Ureter (tissue), 1 donor: Measurements from ENCODE around the gene SNU13. TPM values are rescaled to one million over a fixed set of nuclear protein-coding genes. Genes with fewer than 3 reads are reported as not detected.
"Not testable (repeated sequence)": the region's sequence is repeated elsewhere in the genome, so short reads cannot be mapped to it uniquely, and the experiment has no call there.

Experiments used
- DNase-seq: peaks from one replicate; pipeline ENCODE4 v3.0.0-alpha.2; 2020; ENCODE audit warnings: low spot score
- total RNA-seq: library from RNA; stranded (reverse); gene quantifications from one replicate; pipeline ENCODE4 v1.2.4, GENCODE V29; 2023
- donor health status: DM: yes; HTN: yes; CAD: no.

SNU13 gene
- 180 TPM for total RNA-seq

DNA sequence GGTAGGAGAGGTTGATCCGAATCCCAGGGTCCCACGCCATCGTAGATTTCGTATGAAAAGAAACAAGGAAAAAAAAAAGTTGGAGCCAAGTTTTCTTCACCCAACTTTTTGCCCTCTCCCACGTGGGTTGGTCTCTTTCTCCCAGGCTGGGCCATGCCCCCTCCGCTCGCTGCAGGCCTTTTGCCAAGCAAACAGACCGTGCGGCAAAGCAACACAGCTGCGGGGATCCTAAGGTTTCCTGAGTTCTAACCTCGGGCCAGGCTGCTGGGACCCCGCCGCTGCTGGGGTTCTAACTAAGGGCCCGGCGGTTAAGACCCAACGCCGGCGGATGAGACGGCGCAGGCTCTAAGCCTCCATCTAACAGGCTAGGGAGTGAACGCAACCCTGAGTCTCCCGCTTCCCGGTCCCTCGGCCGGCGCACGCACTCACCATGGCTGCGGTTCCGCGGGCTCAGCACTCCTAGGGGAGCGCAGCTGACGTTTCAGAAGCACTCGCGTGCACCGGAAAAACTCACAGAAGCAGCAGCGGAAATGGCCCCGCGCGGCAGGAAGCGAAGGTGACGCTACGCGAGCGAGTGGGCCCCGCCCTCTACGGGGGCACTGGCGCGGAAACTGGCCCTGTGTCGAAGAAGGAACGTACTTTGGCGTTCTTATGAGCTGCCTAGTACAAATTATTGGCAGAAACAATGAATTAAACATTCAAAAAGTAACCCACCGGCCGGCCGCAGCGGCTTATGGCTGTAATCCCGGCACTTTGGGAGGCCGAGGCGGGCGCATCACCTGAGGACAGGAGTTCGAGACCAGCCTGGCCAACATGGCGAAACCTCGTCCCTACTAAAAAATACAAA, at the start of gene SNU13:
Gene SNU13 (minus strand): TSS at position 503 of the 847 bp plus-strand sequence. CDS start 71 bp downstream, at position 432.
- DNase-seq: peak; percentile 93

- DNase-seq: not testable (repeated sequence)
These were observed 44.6 kb upstream of the SNU13 start for GRCh38 chr22:41733241-41733640.

DNA sequence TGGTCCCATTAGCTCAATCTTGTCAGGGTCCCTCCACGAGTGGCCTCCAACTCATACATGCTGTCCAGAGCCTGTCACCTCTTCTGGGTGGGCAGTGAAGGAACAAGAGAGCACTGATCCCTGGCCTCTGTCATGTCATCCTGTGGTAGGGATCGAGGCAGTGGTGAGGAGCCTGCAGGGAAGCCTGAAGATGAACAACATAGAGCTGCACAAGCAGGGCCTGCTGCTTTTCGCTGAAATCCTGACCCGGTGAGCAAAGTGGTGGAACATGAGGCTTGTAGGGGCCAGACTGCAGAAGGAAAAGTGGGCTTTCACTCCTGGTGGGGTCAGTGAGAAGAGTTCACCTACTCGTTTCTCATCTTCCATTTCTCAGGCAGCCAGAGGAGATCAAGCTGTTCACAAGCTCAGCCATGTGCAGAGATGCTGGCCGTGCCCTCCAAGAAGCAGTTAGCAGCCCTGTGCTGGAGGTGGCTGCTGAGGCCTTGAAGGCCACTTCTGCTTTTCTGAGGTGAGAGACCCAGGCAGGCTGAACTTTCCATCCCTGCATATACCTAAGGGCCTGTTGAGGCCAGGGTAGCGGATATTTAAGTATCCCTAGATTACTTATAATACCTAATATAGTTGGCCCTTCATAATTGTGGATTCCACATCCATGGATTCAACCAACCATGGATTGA, 43.6 kb upstream of the SNU13 start:
- DNase-seq: no peak

DNA sequence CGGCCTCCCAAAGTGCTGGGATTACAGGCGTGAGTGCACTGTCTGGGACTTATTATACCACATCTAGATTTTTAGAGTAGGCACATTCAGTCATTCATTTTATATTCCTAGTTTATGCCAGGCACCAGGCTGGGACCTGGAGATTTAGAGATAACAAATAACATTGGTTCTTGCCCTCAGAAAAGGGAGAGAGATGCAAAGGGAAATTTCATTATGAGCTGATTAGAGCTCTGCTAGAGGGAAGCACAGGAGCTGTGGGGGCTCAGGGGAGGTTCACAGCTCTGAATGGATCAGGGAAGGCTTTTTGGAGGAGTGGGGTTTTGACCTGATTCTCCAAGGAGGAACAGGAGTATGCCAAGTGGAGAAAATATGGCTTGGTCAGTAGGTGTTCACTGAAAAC, 42.9 kb upstream of the SNU13 start:
- no peak for DNase-seq

DNA sequence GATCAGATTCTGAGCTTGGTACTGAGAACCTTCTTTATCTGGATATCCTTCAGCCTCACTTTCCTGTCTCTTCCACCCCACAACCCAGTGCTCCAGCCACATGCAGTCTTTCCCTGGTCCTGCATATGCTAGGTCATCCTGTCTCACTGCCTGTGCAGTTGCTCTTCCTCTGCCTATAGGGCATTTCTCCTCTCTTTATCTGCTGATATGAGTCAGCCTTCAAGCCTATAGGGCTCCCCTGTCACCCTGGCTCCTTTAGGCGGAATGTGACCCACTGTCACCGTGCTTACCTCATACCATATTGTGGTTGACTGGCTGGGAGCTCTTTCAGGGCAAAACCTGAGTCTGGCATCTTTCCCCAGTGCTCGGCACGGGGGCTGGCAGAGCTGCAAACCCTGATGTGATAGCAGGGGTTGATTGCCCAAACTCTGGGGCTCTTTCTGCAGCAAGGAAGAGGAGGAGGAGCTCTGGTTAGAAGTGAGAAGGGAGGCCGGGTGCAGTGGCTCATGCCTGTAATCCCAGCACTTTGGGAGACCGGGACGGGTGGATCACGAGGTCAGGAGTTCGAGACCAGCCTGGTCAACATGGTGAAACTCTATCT, 36.9 kb upstream of the SNU13 start:
- no peak for DNase-seq

DNA sequence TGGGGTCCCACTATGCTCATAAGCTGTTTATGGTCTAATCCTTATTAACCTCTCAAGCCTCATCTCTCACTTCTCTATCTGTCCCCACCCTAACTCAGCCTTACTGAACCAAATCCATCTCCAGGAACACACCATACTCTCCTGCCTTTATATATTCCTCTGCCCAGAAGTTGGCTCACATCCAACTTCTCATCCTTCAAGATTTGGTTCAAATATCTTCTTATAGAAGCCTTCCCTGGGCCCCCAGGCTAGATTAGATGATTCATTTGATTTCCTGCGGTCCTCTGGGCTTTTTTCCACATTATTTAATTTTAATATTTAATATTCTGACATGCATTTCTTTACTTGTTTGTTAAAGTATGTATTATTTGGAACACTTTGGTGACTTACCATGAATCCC, 33.8 kb upstream of the SNU13 start:
- no peak for DNase-seq

DNA sequence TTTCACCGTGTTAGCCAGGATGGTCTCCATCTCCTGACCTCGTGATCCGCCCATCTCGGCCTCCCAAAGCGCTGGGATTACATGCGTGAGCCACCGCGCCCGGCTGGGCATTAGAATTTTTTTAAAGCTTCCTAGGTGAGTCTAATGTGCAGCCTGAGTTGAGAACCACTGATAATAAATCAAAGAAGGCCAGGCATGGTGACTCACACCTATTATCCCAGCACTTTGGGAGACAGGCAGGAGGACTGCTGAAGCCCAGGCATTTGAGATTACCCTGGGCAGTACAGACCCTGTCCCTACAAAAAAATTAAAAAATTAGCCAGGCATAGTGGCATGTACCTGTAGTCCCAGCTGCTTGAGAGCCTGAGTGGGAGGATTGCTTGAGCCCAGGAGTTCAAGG, 24.3 kb upstream of the SNU13 start:
- no peak for DNase-seq

GRCh38 chr22:41709341-41709740, 20.7 kb upstream of the SNU13 start:
- no peak for DNase-seq

GRCh38 chr22:41702763-41703162, 14.1 kb upstream of the SNU13 start:
- no peak for DNase-seq

DNA sequence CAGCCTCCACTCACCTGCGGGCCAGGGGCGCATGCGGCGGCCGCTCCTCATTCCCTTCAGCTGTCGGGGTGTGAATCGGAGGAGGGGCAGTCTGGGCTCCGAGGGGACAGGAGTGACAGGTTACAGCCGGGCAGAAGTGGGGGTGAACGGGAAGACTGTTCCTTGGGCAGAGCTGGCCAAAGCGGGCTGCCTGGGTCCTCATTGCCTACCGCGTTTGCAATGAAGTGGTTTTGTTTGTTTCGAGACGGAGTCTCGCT, 11.4 kb upstream of the SNU13 start:
- DNase-seq: no peak

GRCh38 chr22:41699264-41700107, 10.8 kb upstream of the SNU13 start, which contains the start of gene MEI1:
MEI1 (plus strand) TSS chr22:41699503; CDS start chr22:41699539, 36 bp downstream.
- DNase-seq: peak; percentile 81

- peak; percentile 93 for DNase-seq
These were observed 8.6 kb upstream of the SNU13 start for GRCh38 chr22:41697126-41697775.

GRCh38 chr22:41696703-41697102, 8.0 kb upstream of the SNU13 start:
- DNase-seq: no peak

GRCh38 chr22:41695211-41695610, 6.5 kb upstream of the SNU13 start:
- no peak for DNase-seq

GRCh38 chr22:41690476-41690875, 1.8 kb upstream of the SNU13 start:
- no peak for DNase-seq

DNA sequence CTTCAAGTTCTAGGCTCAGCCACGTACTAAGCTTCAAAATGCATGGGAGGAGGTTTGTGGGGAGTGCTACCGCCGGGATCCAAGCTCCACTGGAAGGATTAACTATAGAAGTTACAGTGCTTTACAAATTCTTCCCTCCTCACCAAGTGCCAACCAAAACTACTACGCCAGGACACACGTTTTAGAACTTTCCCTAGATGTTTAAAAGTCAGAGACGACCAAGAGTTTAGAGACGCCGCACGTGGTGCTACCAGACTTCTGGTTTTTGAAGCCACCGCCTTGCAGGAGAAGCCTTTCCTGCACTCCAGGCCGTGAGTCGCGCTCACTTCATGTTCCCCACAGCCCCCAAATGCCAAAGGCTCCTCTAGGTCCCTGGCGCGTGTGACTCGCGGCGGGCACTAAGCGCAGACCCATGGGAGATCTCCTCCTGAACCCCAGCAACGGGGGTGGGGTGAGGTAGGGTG, 734 bp downstream of the SNU13 start:
- DNase-seq: no peak

- DNase-seq: not testable (repeated sequence)
These were observed 1.8 kb downstream of the SNU13 start for GRCh38 chr22:41686890-41687289.

DNA sequence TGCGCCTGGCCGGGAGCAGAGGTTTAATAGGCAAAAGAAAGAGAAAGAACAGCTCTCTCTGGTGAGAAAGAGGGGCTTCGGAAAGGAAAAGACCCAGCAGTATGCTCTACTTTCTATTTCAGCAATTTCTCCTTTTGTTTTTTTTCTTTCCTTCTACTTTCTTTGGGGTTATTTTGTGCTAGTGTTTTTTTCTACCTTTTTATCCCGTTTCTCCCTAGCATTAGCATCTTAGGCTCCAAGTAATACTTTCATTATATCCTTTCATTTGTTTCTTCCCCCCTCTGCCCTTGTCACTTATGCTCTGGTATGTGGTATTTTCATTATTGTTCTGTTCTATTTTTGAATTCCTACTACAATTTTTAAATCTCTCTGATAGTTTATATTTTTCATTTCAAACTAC, 4.5 kb downstream of the SNU13 start:
- no peak for DNase-seq

GRCh38 chr22:41683616-41684015, 5.1 kb downstream of the SNU13 start:
- DNase-seq: no peak

GRCh38 chr22:41683052-41683451, 5.6 kb downstream of the SNU13 start:
- DNase-seq: no peak

- peak; percentile 90 for DNase-seq
These were observed 6.4 kb downstream of the SNU13 start for GRCh38 chr22:41682033-41682807.
